ENCODE results near the gene CAST. TPM values are rescaled to one million over a fixed set of nuclear protein-coding genes. Genes with fewer than 3 reads are reported as not detected.

Gene CAST
- total RNA-seq, 3 donors from 2014 or later: 221 to 400 (median 287) TPM

DNA sequence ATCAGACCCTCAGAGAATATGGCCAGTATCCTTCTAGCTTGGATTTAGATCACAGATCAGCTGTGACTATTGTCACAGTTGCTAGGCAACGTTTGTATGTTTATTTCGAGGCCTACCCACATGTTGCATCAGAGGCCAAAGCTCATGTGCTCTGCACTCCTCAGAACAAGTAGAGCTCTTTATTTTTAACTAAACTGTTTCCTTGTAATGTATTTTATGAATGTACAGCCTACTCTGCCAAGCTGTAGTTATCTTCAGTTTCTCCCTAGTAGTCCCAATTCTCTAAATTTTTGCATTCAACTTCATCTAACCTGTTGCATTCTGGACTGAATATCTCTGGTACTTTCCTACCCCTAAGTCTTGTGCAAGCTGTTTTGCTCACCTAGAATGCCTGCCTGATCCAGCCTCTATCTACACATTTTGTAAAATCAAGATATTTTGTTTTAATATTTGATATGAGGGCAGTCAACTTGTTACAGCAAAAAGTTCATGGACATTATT, 52.8 kb downstream of the CAST start:
- intact Hi-C loops (cut with DNase I; ENCODE audit: low total_unique reads): no loop called here
- H3K9me3 ChIP-seq: no peaks in the 10 kb centered on the region
- TF ChIP-seq POLR2A (IDR thresholded peaks at IDR 0.05) (no peak), POLR2AphosphoS5 (IDR thresholded peaks at IDR 0.05) (peak in 2 of 3 donors; percentile 69 to 83)
- peaks cover 4 to 20% of the 10 kb centered on the region in 2 donors for H3K4me1 ChIP-seq
- no peaks in the 10 kb centered on the region for H3K27me3 ChIP-seq
- peak overlapping the region; percentile 89 to 92 for H3K27ac ChIP-seq
- DNase-seq (ENCODE audit: low spot score in 2 of 2): peak in 1 of 2 donors; percentile 78
- H3K36me3 ChIP-seq: no peaks in the 10 kb centered on the region
- H3K4me3 ChIP-seq: no peak overlapping the region

DNA sequence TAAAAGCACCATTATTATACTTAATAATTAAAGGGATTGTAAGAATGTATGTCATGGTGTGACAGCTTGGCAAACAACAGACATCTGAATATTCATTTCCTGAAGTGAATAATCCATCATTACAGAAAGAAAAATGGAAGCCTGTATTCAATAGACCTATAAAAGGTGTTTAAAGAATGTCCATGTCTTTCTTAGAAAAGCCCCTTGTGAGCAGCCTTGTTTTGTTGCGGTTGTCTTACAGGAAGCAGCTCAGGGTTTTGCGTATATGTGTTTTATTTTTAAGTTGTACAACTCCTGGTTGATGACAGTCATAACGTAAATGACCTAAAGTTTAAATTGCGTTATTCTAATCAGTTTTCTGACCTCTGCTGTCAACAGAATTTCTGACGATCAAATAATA, 53.8 kb downstream of the CAST start:
- intact Hi-C loops (cut with DNase I; ENCODE audit: low total_unique reads): no loop called here
- no peak for TF ChIP-seq POLR2AphosphoS5 (IDR thresholded peaks at IDR 0.05)
- no peak for TF ChIP-seq POLR2A (IDR thresholded peaks at IDR 0.05)
- TF ChIP-seq, protein P1, sequence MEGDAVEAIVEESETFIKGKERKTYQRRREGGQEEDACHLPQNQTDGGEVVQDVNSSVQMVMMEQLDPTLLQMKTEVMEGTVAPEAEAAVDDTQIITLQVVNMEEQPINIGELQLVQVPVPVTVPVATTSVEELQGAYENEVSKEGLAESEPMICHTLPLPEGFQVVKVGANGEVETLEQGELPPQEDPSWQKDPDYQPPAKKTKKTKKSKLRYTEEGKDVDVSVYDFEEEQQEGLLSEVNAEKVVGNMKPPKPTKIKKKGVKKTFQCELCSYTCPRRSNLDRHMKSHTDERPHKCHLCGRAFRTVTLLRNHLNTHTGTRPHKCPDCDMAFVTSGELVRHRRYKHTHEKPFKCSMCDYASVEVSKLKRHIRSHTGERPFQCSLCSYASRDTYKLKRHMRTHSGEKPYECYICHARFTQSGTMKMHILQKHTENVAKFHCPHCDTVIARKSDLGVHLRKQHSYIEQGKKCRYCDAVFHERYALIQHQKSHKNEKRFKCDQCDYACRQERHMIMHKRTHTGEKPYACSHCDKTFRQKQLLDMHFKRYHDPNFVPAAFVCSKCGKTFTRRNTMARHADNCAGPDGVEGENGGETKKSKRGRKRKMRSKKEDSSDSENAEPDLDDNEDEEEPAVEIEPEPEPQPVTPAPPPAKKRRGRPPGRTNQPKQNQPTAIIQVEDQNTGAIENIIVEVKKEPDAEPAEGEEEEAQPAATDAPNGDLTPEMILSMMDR (IDR thresholded peaks at IDR 0.05): no peak
- no peaks in the 10 kb centered on the region for H3K27me3 ChIP-seq

DNA sequence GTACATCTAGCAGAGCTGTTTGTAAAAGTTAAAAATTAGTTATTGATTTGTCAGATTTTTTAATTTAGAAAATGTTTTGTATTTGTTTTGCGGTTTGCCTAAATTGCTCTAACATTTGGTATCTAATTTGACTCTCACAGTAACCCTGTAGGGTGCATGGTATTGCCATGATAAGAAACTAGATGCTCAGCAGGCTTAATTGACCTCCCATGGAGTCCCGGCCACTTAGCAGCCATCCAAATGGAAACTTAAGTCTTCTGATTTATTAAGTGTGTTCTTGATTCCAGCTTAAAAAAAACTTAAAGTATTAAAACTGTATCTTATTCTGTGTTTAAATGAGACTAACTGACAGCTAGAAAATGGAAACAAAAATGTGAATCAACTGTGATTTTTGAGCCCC, 54.5 kb downstream of the CAST start:
- TF ChIP-seq, protein P1 (IDR thresholded peaks at IDR 0.05): no peak
- TF ChIP-seq POLR2A (IDR thresholded peaks at IDR 0.05): no peak
- Histone ChIP-seq H3K36me3 (no peaks in the 10 kb centered on the region), H3K4me1 (peaks cover 4 to 20% of the 10 kb centered on the region in 2 donors), H3K27ac (peak overlapping the region in 1 of 2 donors; percentile 92), H3K9me3 (no peaks in the 10 kb centered on the region), H3K4me3 (no peak overlapping the region), H3K27me3 (no peaks in the 10 kb centered on the region)
- intact Hi-C loops (cut with DNase I; ENCODE audit: low total_unique reads): no loop called here
- DNase-seq (ENCODE audit: low spot score in 2 of 2): no peak

More for the DNA sequence above, 53.8 kb downstream of the CAST start:
- Histone ChIP-seq H3K4me3 (no peak overlapping the region), H3K4me1 (peaks cover 4 to 20% of the 10 kb centered on the region in 2 donors), H3K9me3 (no peaks in the 10 kb centered on the region), H3K36me3 (no peaks in the 10 kb centered on the region), H3K27ac (peak overlapping the region; percentile 89 to 92)
- DNase-seq (ENCODE audit: low spot score in 2 of 2): no peak

DNA sequence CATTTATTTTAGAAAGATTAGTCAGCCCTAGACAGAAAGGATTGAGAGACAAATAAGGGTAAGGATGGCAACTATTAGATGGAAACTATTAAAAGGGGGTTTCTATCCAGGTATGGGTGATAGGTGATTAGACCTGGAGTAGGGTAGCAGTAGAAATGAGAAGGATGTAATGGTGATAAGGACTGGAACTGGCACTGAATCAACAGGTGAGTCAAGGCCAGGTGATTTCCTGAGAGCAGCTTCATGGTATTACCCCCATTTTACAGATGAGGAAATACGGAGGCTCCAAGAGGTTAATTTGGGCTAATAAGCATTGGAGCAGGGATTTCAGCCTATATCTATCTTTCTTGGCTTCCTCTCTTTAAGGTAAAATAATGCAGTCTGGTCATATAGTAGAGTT, 55.7 kb downstream of the CAST start:
- H3K4me1 ChIP-seq: peaks cover 4 to 20% of the 10 kb centered on the region in 2 donors
- TF ChIP-seq POLR2A (IDR thresholded peaks at IDR 0.05): no peak
- TF ChIP-seq, protein P1 (IDR thresholded peaks at IDR 0.05): no peak
- no peak for TF ChIP-seq POLR2AphosphoS5 (IDR thresholded peaks at IDR 0.05)
- H3K4me3 ChIP-seq: no peak overlapping the region
- H3K27me3 ChIP-seq: no peaks in the 10 kb centered on the region
- H3K27ac ChIP-seq: peak overlapping the region; percentile 73 to 92
- intact Hi-C loops (cut with DNase I; ENCODE audit: low total_unique reads): no loop called here
- no peak for DNase-seq (ENCODE audit: low spot score in 2 of 2)
- H3K36me3 ChIP-seq: no peaks in the 10 kb centered on the region
- no peaks in the 10 kb centered on the region for H3K9me3 ChIP-seq

DNA sequence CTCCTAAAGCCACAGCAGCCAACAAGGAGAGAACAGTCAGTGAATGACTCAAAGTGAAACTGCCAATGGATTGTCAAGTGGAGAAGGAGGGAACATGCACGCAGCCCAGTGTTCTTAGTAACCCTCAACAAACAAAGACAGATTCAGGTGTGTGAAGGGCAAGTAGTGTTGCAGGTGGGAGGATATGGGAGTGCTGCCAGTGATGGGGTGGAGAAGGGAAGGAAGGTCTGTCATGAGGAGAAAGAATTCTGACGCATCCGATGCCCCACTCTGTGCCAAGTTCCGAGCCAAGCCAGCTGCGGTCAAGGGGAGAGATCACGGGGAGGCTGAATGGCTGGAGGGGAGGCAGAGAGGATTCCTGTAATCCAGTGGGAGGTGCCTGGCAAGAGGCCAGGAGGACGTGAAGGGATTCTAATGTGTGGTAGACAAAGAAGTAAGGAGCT, 56.5 kb downstream of the CAST start:
- Histone ChIP-seq H3K27ac (peak overlapping the region; percentile 81 to 92), H3K4me3 (no peak overlapping the region), H3K9me3 (no peaks in the 10 kb centered on the region), H3K4me1 (peaks cover 4 to 20% of the 10 kb centered on the region in 2 donors), H3K27me3 (no peaks in the 10 kb centered on the region), H3K36me3 (no peaks in the 10 kb centered on the region)
- TF ChIP-seq POLR2A (IDR thresholded peaks at IDR 0.05): no peak
- TF ChIP-seq POLR2AphosphoS5 (IDR thresholded peaks at IDR 0.05): peak; percentile 41 to 71 (median 63)
- TF ChIP-seq, protein P1 (IDR thresholded peaks at IDR 0.05): peak in 1 of 3 donors; percentile 27
- DNase-seq (ENCODE audit: low spot score in 2 of 2): peak; percentile 79 to 98
- intact Hi-C loops (cut with DNase I; ENCODE audit: low total_unique reads): no loop called here
